Activated T-helper 9 cell treated with anti-CD3 and anti-CD28 coated beads, Interleukin-2, amount 50 U/mL, for 16 hours (primary cell): ENCODE results near the gene FBRSL1.
"Not testable (repeated sequence)": the region's sequence is repeated elsewhere in the genome, so short reads cannot be mapped to it uniquely, and the experiment has no call there.

Experiments
- DNase-seq: peaks from one replicate; pipeline ENCODE4 v3.0.0-alpha.2; 2020; ENCODE audit warnings: low read depth

Gene FBRSL1

DNA sequence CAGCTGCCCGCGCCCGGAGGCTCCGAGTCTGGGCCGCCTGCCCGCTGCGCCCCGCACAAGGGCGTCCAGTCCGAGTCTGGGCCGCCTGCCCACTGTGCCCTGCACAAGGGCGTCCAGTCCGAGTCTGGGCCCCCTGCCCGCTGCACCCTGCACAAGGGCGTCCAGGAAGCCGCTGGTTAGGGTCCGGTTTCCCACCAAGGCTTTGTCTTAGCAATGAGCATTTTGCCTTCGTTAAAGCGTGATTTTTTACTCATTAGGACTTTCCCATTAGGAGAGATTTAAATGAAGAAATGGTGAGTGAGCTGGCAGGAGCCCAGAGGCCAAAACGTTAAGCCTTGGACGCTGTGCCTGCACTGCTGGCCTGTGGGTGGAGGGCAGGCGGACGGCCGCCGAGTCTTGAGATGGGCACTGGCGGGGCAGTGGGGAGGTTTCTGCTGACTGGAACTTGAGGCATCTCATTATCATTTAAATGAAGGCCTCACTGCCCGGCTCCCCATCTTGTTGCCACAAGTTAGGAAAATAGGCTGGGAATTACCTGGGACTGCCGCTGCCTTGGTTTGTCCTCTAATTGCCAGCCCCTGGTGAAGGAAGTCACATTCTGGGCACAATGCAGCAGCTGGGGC lies 36.0 kb downstream of the FBRSL1 start:
- DNase-seq, result no peak

DNA sequence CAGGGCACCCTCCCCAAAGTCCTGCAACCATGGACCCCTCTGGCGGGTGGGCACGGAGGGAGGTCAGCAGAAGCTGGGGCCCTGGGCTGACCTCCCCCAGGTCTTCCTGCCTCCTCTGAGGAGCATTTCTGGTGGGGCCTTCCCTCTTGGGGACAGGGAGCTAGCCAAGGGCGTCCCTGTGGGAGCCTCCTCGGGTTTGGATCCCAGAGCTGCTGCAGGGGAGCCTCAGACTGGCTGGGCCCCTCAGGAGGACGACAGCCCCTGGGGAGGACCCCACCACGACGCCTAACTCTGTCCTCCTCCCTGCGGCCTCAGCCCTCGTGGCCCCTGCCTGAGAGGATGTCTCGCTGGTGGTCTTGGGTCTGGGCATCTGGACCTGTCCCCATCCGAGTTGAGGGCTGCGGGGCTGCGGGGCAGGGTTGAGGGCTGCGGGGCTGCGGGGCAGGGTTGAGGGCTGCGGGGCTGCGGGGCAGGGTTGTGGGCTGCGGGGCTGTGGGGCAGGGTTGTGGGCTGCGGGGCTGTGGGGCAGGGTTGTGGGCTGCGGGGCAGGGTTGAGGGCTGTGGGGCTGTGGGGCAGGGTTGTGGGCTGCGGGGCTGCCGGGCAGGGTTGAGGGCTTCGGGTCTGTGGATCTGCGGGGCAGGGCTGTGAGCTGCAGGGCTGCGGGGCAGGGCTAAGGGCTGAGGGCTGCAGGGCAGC lies 37.4 kb downstream of the FBRSL1 start:
- DNase-seq, result no peak

DNA sequence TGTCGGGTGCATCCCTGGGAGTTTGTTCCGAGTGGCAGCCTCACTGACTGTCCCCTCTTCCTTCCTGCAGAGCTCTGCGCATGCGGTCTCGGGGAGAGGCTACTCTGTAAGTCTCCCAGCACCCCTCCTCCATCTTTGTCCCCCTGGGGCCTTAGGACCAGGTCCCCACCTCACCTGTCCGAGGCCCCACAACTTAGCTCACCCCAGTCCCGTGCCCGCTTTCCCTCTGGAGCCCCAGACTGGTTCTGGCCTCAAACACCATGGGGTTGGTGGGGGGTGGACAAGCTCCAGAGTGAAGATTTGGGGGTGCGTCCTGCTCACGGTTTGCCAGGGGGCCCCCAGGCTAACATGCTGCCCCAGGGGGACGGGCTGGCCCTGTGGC lies 37.9 kb downstream of the FBRSL1 start:
- DNase-seq, result no peak

GRCh38 chr12:132528564-132529106 lies 38.7 kb downstream of the FBRSL1 start:
- no peak for DNase-seq

DNA sequence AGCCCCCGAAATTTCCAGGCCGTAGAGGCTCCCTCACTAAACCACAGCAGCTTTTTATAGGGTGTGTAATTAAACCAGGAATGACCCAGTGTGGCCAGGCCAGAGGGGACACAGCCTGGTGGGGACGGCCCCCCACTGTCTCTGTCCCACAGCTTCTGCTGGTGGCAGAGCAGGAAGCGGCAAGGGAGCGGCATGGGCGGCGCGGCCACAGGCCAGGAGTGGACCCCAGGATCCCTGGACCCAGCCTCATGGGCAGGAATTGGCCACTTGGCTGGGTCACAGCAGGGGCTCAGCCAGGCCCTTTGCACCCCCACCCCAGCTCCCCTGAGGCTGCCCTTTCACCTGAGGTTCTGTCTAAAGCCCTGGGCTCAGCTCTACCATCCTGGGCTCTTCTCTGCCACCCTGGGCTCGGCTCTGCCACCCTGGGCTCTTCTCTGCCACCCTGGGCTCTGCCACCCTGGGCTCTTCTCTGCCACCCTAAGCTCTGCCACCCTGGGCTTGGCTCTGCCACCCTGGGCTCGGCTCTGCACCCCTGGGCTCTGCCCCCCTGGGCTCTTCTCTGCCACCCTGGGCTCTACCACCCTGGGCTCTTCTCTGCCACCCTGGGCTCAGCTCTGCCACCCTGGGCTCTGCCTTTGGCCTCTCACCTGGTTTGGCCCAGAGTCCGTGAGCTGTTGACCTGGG lies 39.3 kb downstream of the FBRSL1 start:
- no peak for DNase-seq

DNA sequence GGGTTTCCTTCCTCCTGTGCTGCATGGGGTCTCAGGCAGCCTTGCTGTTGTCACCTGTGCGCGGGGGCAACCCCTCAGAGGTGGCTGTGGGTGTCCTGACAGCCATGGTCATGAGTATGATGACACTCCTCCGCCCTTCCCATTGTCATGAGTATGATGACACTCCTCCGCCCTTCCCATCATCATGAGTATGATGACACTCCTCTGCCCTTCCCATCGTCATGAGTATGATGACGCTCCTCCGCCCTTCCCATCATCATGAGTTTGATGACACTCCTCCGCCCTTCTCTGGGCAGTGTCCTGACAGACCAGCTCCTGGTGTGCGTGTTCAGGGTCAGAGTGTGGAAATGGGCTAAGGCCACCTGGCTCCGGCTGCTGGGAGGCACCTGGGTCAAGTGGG lies 40.0 kb downstream of the FBRSL1 start:
- no peak for DNase-seq

- DNase-seq, result no peak
Measured at GRCh38 chr12:132530447-132530846, 40.5 kb downstream of the FBRSL1 start.

- DNase-seq, result no peak
Measured at GRCh38 chr12:132530851-132531250, 40.9 kb downstream of the FBRSL1 start.

GRCh38 chr12:132532711-132533583 lies 43.0 kb downstream of the FBRSL1 start:
- not testable (repeated sequence) for DNase-seq

DNA sequence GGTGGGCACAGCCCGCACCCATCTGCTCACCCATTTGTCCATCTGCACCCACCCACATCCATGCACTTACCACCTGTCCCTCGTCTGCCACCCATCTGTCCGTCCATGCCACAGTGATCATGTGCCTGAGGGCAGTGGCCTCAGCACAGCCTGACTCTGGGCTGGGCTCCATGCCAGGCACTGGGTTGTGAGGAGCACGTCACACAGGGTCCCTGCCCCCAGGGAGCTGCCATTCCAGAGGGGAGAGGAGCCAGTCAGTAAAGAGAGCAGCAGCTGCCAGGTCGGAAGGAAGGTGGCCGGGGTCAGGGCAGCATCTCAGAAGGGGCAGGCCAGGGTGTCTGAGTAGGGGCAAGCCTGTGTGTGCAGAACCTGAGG lies 43.6 kb downstream of the FBRSL1 start:
- DNase-seq, result no peak

- DNase-seq, result no peak
Measured at GRCh38 chr12:132534076-132534475, 44.1 kb downstream of the FBRSL1 start.

DNA sequence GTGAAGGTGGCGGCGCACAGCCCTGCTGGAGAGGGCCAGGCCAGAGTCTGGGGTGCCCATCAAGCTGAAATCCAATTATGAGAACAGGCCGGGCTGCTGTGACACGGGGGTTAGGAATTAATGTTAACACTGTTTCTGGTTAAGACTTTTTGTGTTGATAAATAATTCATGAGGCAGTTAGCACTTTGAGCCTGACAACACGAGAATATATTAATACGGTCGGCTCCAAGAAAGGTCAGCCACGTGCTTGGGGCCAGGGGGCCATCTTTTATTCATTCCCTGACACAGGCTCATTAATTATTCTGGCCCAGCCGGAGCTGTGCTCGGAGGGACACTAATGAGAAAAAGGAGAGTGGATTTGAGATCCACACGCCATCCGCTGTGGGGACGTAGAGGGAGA lies 45.1 kb downstream of the FBRSL1 start:
- DNase-seq, result no peak

DNA sequence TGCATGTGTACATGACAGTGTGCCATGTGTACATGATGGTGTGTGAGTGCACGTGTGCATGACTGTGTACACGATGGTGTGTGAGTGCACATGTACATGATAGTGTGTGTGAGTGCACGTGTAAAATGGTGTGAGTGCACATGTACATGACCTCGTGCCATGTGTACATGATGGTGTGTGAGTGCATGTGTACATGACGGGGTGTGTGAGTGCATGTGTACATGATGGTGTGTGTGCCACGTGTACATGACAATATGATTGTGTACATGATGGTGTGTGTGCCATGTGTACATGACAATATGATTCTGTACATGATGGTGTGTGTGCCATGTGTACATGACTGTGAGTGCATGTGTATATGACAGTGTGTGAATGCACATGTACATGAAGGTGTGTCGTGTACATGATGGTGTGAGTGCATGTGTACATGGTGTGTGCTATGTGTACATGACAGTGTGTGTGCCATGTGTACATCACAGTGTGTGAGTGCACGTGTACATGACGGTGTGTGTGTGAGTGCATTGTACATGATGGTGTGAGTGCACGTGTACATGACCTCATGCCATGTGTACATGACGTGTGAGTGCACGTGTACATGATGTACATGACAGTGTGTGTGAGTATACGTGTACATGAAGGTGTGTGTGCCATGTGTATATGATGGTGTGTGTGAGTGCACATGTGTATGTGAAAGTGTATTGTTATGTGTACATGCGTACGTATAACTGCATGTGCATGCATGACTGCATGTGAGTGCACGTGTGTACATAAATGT lies 46.3 kb downstream of the FBRSL1 start:
- DNase-seq, result no peak

DNA sequence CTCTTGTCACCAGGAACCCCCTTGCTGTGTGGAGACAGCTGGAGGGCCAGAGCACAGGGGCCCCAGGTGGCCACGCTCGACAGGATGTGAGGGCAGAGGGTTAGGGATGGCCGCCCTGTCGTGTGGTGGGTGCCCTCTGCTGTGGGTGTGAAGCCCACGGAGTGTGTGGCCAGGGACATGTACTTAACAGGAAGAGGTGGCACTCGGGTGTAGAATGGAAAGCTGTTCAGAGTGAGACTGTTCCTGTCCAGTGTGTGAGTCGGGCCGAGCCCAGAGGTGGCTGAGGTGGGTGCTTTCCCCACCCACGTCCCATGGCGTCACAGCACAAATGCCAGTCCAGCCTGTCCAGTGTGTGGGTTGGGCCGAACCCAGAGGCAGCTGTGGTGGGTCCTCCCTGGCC lies 47.1 kb downstream of the FBRSL1 start:
- DNase-seq, result no peak

GRCh38 chr12:132537836-132538662 lies 48.1 kb downstream of the FBRSL1 start:
- no peak for DNase-seq

DNA sequence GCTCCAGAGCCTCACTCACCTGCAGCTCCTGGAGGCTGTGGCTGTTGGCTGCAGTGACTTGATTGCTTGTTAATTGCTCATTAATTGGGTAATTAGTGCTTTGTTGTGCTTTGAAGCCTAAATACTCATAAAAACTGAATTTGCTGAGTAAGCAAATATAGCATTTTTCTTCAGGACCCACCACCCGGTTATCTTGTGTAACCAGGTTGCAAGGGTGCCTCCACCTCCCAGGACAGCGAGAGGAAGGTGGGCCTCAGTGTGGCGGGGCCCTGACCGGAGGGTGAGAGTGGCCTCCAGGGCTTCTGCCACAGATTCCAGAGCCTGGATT lies 48.7 kb downstream of the FBRSL1 start:
- no peak for DNase-seq

DNA sequence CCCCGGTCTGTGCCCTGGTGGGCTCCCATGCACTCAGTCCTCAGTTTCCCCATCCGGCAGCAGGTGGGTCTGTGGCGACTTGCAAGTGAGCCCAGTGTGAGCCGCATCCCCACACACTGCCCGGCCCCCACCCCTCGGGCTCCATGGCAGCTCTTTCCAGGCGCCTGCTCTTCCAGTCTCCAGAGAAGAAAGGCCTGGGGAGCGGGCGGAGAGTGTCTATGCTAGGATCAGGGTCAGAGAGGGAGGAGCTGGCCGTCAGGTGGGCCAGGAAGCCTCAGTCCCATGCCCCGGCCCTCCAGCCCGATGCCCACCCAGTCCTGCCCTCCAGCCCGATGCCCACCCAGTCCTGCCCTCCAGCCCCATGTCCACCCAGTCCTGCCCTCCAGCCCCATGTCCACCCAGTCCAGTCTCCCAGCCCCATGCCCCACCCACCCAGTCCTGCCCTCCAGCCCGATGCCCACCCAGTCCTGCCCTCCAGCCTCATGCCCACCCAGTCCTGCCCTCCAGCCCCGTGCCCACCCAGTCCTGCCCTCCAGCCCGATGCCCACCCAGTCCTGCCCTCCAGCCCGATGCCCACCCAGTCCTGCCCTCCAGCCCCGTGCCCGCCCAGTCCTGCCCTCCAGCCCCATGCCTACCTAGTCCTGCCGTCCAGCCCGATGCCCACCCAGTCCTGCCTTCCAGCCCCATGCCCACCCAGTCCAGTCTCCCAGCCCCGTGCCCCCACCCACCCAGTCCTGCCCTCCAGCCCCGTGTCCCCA lies 49.2 kb downstream of the FBRSL1 start:
- no peak for DNase-seq

DNA sequence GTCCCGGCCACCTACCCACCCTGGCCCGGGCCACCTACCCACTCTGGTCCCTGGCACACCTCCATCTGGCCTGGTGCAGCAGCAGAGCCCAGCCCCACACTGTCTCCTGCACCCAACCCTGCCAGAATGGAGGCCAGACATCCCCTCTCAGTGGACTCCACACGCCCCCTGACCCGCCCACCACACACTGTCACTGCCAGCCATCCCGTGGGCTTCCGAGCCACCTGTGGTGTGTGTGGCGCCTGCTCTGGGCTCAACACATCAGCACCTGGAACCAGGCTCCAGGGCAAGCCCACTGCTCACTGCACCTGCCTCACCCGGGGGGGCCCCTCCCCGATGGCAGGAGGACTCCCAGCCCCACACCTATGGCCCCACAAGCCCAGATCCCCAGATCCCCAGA lies 50.5 kb downstream of the FBRSL1 start:
- DNase-seq, result no peak

GRCh38 chr12:132541200-132541599 lies 51.2 kb downstream of the FBRSL1 start:
- DNase-seq, result no peak

- DNase-seq, result no peak
Measured at GRCh38 chr12:132541996-132542395, 52.0 kb downstream of the FBRSL1 start.
